ENCODE results near the gene UBE2E2.

Gene UBE2E2

GRCh38 chr3:23240171-23240785, 37.2 kb downstream of the UBE2E2 start:
- no peak for DNase-seq (ENCODE audit: low spot score)

GRCh38 chr3:23241256-23241655, 38.1 kb downstream of the UBE2E2 start:
- no peak for DNase-seq (ENCODE audit: low spot score)

- no peak for DNase-seq (ENCODE audit: low spot score)
Measured at GRCh38 chr3:23242106-23242505, 39.0 kb downstream of the UBE2E2 start.

DNA sequence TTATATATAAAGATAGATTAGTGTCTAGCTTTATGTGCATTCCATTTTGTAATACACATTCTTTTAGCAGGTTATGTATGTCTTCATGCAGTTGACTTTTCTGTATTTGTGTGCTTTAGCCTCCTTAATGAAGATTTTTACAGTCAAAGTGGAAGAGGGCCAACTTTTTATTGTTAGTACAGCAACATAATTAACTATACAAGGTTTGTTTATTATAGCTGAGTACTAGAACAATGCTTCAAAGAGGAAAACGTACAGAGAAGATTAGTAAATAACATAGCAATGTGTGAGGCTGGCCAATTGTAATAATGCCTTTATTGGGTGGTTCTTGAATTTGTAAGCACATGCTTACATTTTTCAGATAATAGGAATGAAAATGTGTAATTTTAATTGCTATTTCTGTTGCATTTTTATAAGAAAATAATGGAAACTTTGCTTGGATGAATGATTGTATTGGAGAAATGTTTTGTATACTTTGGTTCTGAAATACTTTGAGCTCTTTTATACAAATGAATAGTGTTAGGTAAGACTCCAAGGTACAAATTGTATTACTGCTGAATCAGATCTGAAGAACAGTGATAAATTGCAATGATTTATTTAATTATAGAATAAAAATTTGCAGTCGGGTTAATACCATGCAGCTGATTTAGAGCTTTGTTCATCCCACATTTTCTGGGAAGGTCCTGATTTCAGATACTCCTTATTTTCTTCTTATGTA, 41.4 kb downstream of the UBE2E2 start:
- no peak for DNase-seq (ENCODE audit: low spot score)

GRCh38 chr3:23246651-23247050, 43.5 kb downstream of the UBE2E2 start:
- DNase-seq (ENCODE audit: low spot score) = no peak

- DNase-seq (ENCODE audit: low spot score) = no peak
Measured at GRCh38 chr3:23248594-23249131, 45.5 kb downstream of the UBE2E2 start.

- no peak for DNase-seq (ENCODE audit: low spot score)
Measured at GRCh38 chr3:23249961-23250360, 46.8 kb downstream of the UBE2E2 start.

DNA sequence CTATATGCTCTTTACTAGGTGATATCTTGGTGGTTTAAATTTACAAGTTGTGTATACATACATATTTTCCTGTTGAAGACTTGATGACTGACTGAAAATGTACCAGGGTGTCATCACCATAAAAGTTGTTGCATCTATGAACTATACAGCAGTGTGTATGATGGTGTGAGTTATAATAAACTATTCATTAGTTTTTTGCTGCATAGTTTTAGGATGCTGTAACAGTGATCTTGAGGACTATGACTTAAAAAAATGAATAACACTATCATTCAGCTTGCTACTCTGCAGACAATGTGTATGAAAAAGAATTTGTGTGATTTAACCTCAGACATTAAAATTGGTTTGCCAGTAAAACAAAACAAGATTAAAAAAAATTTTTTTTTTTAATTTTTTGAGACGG, 49.0 kb downstream of the UBE2E2 start:
- no peak for DNase-seq (ENCODE audit: low spot score)

GRCh38 chr3:23253214-23253613, 50.1 kb downstream of the UBE2E2 start:
- DNase-seq (ENCODE audit: low spot score) = no peak

DNA sequence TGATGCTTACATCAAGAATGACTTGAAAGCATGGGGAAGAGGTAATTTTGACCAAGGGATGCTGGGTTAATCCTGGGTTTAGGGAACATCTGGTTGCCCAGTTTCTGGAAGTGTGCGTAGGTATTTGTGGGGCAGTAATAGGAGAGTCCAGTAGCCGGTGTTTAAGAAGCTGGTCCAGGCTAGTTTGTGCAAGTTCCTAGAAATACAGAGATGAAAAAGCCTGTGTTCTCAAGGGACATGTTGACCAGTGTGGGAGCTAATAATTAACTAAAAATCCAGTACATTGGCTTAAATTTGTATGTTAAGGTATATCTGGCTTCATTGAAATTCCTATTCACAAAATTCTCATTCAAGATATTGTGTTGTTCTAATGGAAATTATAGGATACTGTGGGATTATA, 51.2 kb downstream of the UBE2E2 start:
- DNase-seq (ENCODE audit: low spot score) = no peak

GRCh38 chr3:23254835-23255234, 51.7 kb downstream of the UBE2E2 start:
- no peak for DNase-seq (ENCODE audit: low spot score)

DNA sequence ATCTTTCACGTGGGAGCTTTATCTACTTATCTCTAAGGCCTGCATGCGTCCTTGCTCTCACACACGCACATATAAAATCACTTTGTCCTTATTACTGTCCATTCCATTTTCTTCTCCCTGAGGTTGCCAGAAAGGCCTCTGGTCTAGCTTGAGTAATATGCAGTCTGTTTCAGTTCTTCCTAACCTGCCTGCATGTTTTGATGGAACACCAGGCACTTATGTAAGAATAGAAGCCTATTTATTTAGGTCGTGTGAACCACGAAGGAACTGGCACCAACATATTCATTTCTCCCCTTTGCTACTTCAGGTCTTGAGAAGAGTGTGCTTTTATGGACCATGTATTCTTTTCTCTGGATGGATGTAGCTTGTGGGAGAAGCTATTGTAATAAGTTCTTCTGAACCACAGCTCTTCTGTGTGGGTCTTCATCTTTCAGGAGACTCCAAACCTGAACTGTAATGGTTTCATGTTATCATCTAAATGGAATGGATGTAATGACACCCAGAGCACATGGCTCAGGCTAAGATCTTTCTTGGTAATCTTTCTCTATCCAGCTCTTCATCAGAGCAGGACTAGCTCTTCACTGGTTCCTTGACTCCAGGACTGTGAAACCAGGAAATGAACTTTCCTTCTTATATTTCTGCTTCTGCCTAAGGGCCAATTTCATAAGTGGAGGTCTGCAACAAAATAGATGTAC, 53.8 kb downstream of the UBE2E2 start:
- no peak for DNase-seq (ENCODE audit: low spot score)

- no peak for DNase-seq (ENCODE audit: low spot score)
Measured at GRCh38 chr3:23258110-23258509, 55.0 kb downstream of the UBE2E2 start.

DNA sequence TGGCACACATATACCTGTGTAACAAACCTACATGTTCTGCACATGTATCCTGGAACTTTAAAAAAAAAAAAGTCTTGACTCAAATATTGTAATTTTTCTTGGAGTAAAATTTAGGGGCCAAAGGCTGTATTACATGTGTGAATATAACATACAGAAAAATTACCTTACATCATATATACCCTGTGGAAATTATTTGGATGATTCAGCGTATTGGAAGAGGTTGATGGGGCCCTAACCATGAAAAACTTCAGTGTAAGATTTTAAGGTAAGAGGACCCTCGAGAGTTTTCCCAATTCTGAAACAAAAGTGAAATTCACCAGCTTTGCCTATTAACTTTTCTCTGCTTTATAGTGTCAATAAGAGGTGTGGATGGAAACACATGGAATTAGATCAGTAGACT, 56.4 kb downstream of the UBE2E2 start:
- DNase-seq (ENCODE audit: low spot score) = no peak

- DNase-seq (ENCODE audit: low spot score) = no peak
Measured at GRCh38 chr3:23262766-23263165, 59.6 kb downstream of the UBE2E2 start.

DNA sequence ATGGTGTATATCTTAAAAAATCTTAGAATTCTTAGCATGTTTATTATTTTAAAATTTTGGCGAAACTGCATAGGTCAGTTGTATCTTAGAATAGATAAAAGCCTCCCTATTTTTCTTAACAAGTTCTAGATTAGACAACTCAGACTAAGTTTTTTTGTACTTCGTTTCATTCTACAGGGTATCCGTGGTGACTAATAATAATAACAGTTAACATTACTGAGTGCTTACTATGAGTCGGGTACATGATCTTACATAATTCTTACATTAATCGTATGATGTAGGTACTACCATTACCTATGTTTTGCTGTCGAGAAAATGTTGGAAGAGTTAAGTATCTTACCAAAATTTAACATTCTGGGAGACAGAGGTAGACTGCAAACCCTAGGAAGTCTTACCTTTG, 60.7 kb downstream of the UBE2E2 start:
- DNase-seq (ENCODE audit: low spot score) = no peak

- no peak for DNase-seq (ENCODE audit: low spot score)
Measured at GRCh38 chr3:23264413-23264812, 61.3 kb downstream of the UBE2E2 start.

- DNase-seq (ENCODE audit: low spot score) = no peak
Measured at GRCh38 chr3:23270423-23270822, 67.3 kb downstream of the UBE2E2 start.

- DNase-seq (ENCODE audit: low spot score) = no peak
Measured at GRCh38 chr3:23271876-23272741, 69.0 kb downstream of the UBE2E2 start.

- no peak for DNase-seq (ENCODE audit: low spot score)
Measured at GRCh38 chr3:23272820-23273219, 69.7 kb downstream of the UBE2E2 start.

- no peak for DNase-seq (ENCODE audit: low spot score)
Measured at GRCh38 chr3:23275061-23275460, 71.9 kb downstream of the UBE2E2 start.

DNA sequence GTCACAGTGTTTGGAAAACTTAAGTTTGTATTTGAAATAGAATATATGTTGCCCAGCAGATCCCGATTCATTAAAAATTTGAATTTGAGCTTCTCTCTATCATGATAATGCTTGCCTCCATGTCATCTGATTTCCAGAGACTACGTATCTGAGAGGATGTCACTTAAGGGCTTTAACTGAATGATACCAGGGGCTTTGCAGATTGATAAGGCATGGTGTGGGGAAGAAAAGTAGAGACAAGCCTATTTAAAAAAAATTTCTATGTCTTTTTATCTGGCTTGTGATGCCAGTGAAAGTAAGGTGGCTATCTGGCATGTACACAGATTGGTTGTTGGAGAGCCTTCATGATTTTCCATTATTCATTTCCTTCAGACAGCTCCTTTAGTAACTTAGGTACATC, 72.7 kb downstream of the UBE2E2 start:
- DNase-seq (ENCODE audit: low spot score) = no peak
